Activated CD4-positive, alpha-beta T cell treated with anti-CD3 and anti-CD28 coated beads, Interleukin-2, amount 50 U/mL, for 4 hours (primary cell): ENCODE data around the gene ZNF175.

Source experiments
- DNase-seq, 2 experiments: peaks; one replicate each; pipeline ENCODE4 v3.0.0-alpha.2; 2020

Gene ZNF175

DNA sequence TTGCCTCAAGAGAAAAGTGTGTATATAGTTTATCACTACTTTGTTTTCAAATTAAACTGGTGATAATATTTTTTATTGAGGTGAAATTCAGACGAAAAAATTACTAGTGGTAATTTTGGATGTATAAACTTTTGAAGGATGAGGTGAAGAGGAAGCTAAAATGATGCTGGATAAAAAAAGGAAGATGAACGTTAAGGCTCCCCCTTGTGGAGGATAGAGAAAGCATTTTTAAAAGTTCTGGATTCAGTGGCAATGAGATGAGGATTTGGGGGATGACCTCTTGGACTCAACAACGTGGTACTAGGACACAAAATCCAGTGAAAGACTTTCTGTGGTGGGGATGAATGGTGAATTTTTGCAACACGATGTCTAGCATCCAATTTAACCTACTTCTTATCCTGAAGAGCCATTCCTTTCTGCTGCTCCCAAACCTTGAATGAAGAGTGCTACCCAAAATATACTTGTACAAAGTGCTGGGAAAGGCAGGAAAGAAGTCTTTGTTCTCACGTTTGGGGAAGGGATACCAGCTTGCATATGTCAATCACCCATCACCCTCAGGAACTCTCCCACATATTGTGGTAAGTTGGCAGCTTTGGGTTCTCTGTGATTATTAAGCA is 66.4 kb downstream of the ZNF175 start:
- no peak for DNase-seq

DNA sequence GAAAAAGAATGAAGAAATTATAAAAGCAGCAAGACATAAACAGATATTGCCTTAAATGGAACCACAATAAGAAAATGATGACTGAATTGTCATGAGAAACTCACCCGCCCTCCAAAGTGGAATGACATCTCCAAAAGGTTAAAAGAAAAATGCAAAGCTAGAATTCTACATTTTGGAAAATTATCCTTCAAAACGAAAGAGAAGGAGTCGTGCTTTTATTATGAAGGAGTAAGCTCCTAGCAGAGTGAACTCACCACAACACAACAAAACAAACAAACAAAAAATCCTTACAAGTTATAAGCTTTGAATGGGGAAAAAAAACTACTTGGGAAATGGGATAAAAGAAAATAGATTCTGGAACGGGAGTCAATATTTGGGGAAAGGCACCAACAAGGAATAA is 68.8 kb downstream of the ZNF175 start:
- no peak for DNase-seq

DNA sequence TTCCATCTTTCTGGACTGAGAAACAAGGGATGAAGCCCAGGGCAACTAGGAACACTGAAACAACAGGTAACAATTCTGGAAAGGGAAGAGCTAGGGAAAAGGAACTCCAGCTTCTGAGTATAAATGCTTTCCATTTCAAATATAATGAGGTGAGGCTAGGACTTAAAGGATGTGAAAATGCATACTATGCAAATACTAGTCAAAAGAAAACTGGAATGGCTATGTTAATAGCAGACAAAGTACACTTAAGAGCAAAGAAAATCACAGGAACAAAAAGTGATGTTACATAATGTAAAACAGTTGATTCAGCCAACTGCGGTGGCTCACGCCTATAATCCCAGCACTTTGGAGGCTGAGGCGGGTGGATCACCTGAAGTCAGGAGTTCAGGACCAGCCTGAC is 69.3 kb downstream of the ZNF175 start:
- no peak for DNase-seq

DNA sequence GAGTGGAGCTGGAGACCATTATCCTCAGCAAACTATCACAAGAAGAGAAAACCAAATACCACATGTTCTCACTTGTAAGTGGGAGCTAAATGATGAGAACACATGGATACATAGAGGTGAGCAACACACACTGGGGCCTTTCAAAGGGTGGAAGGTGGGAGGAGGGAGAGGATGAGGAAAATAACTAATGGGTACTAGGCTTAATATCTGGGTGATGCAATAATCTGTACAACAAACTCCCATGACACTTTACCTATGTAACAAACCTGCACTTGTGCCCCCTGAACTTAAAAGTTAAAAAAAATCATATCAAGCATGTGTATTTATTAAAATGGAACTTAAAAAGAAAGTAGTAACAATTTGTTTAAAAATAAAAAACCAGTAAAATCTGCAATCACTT is 70.6 kb downstream of the ZNF175 start:
- no peak for DNase-seq
